Ovary (tissue), 3 donors: ENCODE results near the gene SLFN14.

Experiments
- POLR2A ChIP-seq: fragments of 450-650 bp; IDR thresholded peaks from one replicate; pipeline ENCODE4 v1.6.1; 2017; ENCODE audit warnings: antibody characterized with exemption, mild to moderate bottlenecking, moderate library complexity
- TF ChIP-seq, protein P1 (sequence below), 3 donors: fragments of 450-650 bp in 2 of 3; fragments of 200-600 bp in 1 of 3; IDR thresholded peaks; one replicate each; pipeline versions ENCODE4 v1.5.1 to v1.8.0; 2016 to 2022; ENCODE audit warnings: antibody characterized with exemption in 3 of 3, mild to moderate bottlenecking in 1 of 3
- donor health status: DM: no; HTN: no; CAD: no.

DNA sequence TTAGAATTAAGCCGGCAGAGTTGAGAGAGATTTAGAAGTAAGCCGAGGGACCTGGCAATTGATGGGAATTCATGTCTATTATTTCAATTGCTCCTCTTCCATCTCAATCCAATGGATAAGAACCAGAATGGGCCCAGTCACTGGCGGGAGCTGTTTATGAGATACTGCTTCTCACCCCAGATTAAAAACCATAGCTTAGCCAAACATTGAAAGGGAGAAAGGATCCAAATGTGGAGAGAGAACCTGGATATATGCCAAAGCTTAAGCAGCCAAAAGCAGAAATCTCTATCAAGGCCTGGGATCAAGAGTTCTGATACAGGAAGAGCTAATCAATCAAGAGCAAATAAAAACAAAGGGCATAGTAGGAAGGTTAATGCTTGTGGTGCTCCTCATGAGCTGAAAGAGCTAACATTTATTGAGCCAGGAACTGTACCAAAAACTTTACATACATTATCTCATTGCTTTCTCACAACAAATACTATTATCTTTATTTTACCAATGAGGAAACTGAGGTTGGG, 26.0 kb downstream of the SLFN14 start:
- TF ChIP-seq, protein P1, sequence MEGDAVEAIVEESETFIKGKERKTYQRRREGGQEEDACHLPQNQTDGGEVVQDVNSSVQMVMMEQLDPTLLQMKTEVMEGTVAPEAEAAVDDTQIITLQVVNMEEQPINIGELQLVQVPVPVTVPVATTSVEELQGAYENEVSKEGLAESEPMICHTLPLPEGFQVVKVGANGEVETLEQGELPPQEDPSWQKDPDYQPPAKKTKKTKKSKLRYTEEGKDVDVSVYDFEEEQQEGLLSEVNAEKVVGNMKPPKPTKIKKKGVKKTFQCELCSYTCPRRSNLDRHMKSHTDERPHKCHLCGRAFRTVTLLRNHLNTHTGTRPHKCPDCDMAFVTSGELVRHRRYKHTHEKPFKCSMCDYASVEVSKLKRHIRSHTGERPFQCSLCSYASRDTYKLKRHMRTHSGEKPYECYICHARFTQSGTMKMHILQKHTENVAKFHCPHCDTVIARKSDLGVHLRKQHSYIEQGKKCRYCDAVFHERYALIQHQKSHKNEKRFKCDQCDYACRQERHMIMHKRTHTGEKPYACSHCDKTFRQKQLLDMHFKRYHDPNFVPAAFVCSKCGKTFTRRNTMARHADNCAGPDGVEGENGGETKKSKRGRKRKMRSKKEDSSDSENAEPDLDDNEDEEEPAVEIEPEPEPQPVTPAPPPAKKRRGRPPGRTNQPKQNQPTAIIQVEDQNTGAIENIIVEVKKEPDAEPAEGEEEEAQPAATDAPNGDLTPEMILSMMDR (IDR thresholded peaks at IDR 0.05), result no peak
- TF ChIP-seq POLR2A, result no peak
